Astrocyte (in vitro differentiated cells and primary cell): ENCODE measurements around the gene B4GALT5. TPM values are rescaled to one million over a fixed set of nuclear protein-coding genes. Genes with fewer than 3 reads are reported as not detected.

Experiments used
- DNase-seq: peaks from one replicate; pipeline ENCODE4 v3.0.0-alpha.2; 2010; ENCODE audit warnings: low read depth
- FAIRE-seq: peaks from 2 replicates; lab custom pipeline; 2011; peaks lifted over from hg19 to GRCh38; lab: Jason Lieb, UNC
- H2AFZ ChIP-seq: 2 replicates; pipeline ENCODE4 v1.6.0; 2012; ENCODE audit warnings: low read depth, low read length, inconsistent platforms
- H3K27ac ChIP-seq: 2 replicates; pipeline ENCODE4 v1.5.1; 2011; ENCODE audit warnings: low read depth, low read length, inconsistent platforms
- H3K27me3 ChIP-seq: 2 replicates; pipeline ENCODE4 v1.6.0; 2011; ENCODE audit warnings: low read length, inconsistent platforms; ENCODE audit not compliant: insufficient read depth
- H3K36me3 ChIP-seq: 2 replicates; pipeline ENCODE4 v1.5.1; 2011; ENCODE audit warnings: low read length, inconsistent platforms; ENCODE audit not compliant: insufficient read depth
- H3K4me1 ChIP-seq: 2 replicates; pipeline ENCODE4 v1.5.1; 2011; ENCODE audit warnings: low read length, inconsistent platforms; ENCODE audit not compliant: insufficient read depth
- H3K4me2 ChIP-seq: 2 replicates; pipeline ENCODE4 v1.6.0; 2012; ENCODE audit warnings: low read length, inconsistent platforms
- H3K4me3 ChIP-seq: 2 replicates; pipeline ENCODE4 v1.5.1; 2011; ENCODE audit warnings: low read depth, mild to moderate bottlenecking, low read length, inconsistent platforms; ENCODE audit not compliant: insufficient read depth
- H3K79me2 ChIP-seq: 2 replicates; pipeline ENCODE4 v1.6.0; 2012; ENCODE audit warnings: mild to moderate bottlenecking, low read length, inconsistent platforms; ENCODE audit not compliant: insufficient read depth
- H3K9ac ChIP-seq: 2 replicates; pipeline ENCODE4 v1.6.0; 2012; ENCODE audit warnings: mild to moderate bottlenecking, low read length, inconsistent platforms
- H3K9me3 ChIP-seq: 2 replicates; pipeline ENCODE4 v1.5.1; 2012; ENCODE audit warnings: low read depth, mild to moderate bottlenecking, low read length, inconsistent platforms; ENCODE audit not compliant: insufficient read depth
- H4K20me1 ChIP-seq: 2 replicates; pipeline ENCODE4 v1.6.0; 2012; ENCODE audit warnings: low read length, inconsistent platforms; ENCODE audit not compliant: insufficient read depth
- H3K27ac Mint-ChIP-seq: one replicate; pipeline ENCODE4 v1.8.0; 2021; ENCODE audit warnings: mild to moderate bottlenecking, mixed read lengths; ENCODE audit not compliant: unreplicated experiment
- H3K27me3 Mint-ChIP-seq: one replicate; pipeline ENCODE4 v1.8.0; 2021; ENCODE audit warnings: low read depth, mixed read lengths; ENCODE audit not compliant: unreplicated experiment
- H3K36me3 Mint-ChIP-seq: one replicate; pipeline ENCODE4 v1.8.0; 2021; ENCODE audit warnings: low read depth, mixed read lengths; ENCODE audit not compliant: unreplicated experiment
- H3K4me1 Mint-ChIP-seq: one replicate; pipeline ENCODE4 v1.8.0; 2021; ENCODE audit warnings: low read depth, mixed read lengths; ENCODE audit not compliant: unreplicated experiment
- H3K4me3 Mint-ChIP-seq: one replicate; pipeline ENCODE4 v1.8.0; 2021; ENCODE audit warnings: mild to moderate bottlenecking, moderate library complexity, mixed read lengths; ENCODE audit not compliant: unreplicated experiment
- H3K9me3 Mint-ChIP-seq: one replicate; pipeline ENCODE4 v1.8.0; 2021; ENCODE audit warnings: mild to moderate bottlenecking, mixed read lengths; ENCODE audit not compliant: unreplicated experiment
- CTCF ChIP-seq: IDR thresholded peaks from 2 replicates; pipeline ENCODE4 v1.5.1; 2011; ENCODE audit warnings: low read depth, mild to moderate bottlenecking, inconsistent platforms, low read length, moderate library complexity; ENCODE audit not compliant: insufficient read depth
- EZH2 ChIP-seq: IDR thresholded peaks from 2 replicates; pipeline ENCODE4 v1.6.1; 2012; ENCODE audit warnings: mild to moderate bottlenecking, low read length, inconsistent platforms; ENCODE audit not compliant: insufficient read depth
- total RNA-seq: library from RNA; stranded (reverse); gene quantifications from 2 replicates; pipeline ENCODE4 v1.2.1, GENCODE V29; 2021

The B4GALT5 gene
- total RNA-seq, 1 donor from 2014 or later, result 41.9 TPM

- peak overlapping the region; percentile 20 for H3K4me3 Mint-ChIP-seq
- no peaks in the 10 kb centered on the region for H3K27me3 ChIP-seq
- peaks cover 50% of the 10 kb centered on the region for H4K20me1 ChIP-seq
- peak overlapping the region; percentile 95 for H3K27ac Mint-ChIP-seq
- H3K79me2 ChIP-seq, result peaks cover 99% of the 10 kb centered on the region
- H3K9ac ChIP-seq, result no peak overlapping the region
- DNase-seq (peak; percentile 81), FAIRE-seq (no peak)
- H3K27me3 Mint-ChIP-seq, result no peaks in the 10 kb centered on the region
- no peaks in the 10 kb centered on the region for H3K36me3 ChIP-seq
- no peaks in the 10 kb centered on the region for H3K9me3 Mint-ChIP-seq
- peaks cover 49% of the 10 kb centered on the region for H3K4me1 Mint-ChIP-seq
- H3K4me3 ChIP-seq, result no peak overlapping the region
- H2AFZ ChIP-seq, result no peak overlapping the region
- TF ChIP-seq CTCF (no peak), EZH2 (no peak)
- H3K36me3 Mint-ChIP-seq, result no peaks in the 10 kb centered on the region
- peaks cover 46% of the 10 kb centered on the region for H3K4me1 ChIP-seq
- no peaks in the 10 kb centered on the region for H3K9me3 ChIP-seq
- H3K27ac ChIP-seq, result peak overlapping the region; percentile 39
- peak overlapping the region; percentile 27 for H3K4me2 ChIP-seq
Measured at GRCh38 chr20:49699200-49699992, 14.3 kb downstream of the B4GALT5 start.

GRCh38 chr20:49698477-49698876 lies 15.2 kb downstream of the B4GALT5 start:
- Mint-ChIP-seq H3K4me3 (peak overlapping the region; percentile 10), H3K36me3 (no peaks in the 10 kb centered on the region), H3K4me1 (peaks cover 53% of the 10 kb centered on the region), H3K27me3 (no peaks in the 10 kb centered on the region), H3K27ac (peak overlapping the region; percentile 81), H3K9me3 (no peaks in the 10 kb centered on the region)
- H3K9ac ChIP-seq, result no peak overlapping the region
- no peaks in the 10 kb centered on the region for H3K27me3 ChIP-seq
- H2AFZ ChIP-seq, result no peak overlapping the region
- H3K9me3 ChIP-seq, result no peaks in the 10 kb centered on the region
- H3K4me3 ChIP-seq, result no peak overlapping the region
- peaks cover 60% of the 10 kb centered on the region for H4K20me1 ChIP-seq
- peaks cover 46% of the 10 kb centered on the region for H3K4me1 ChIP-seq
- FAIRE-seq (no peak), DNase-seq (no peak)
- H3K27ac ChIP-seq, result no peak overlapping the region
- TF ChIP-seq EZH2 (no peak), CTCF (no peak)
- no peaks in the 10 kb centered on the region for H3K36me3 ChIP-seq
- H3K79me2 ChIP-seq, result peaks cover 99% of the 10 kb centered on the region
- H3K4me2 ChIP-seq, result no peak overlapping the region

GRCh38 chr20:49697071-49697470 lies 16.6 kb downstream of the B4GALT5 start:
- H3K4me1 Mint-ChIP-seq, result peaks cover 54% of the 10 kb centered on the region
- H3K27ac Mint-ChIP-seq, result no peak overlapping the region

More at GRCh38 chr20:49697071-49697470, 16.6 kb downstream of the B4GALT5 start:
- no peak for FAIRE-seq
- Mint-ChIP-seq H3K27me3 (no peaks in the 10 kb centered on the region), H3K4me3 (no peak overlapping the region), H3K36me3 (no peaks in the 10 kb centered on the region), H3K9me3 (no peaks in the 10 kb centered on the region)
- peaks cover 72% of the 10 kb centered on the region for H4K20me1 ChIP-seq
- no peaks in the 10 kb centered on the region for H3K36me3 ChIP-seq
- no peak overlapping the region for H2AFZ ChIP-seq
- no peak for DNase-seq
- no peaks in the 10 kb centered on the region for H3K9me3 ChIP-seq
- no peak overlapping the region for H3K4me2 ChIP-seq
- H3K9ac ChIP-seq, result no peak overlapping the region
- peaks cover 100% of the 10 kb centered on the region for H3K79me2 ChIP-seq
- H3K27me3 ChIP-seq, result no peaks in the 10 kb centered on the region
- no peak overlapping the region for H3K27ac ChIP-seq
- TF ChIP-seq CTCF, result no peak
- no peak for TF ChIP-seq EZH2
- H3K4me3 ChIP-seq, result no peak overlapping the region
- peaks cover 46% of the 10 kb centered on the region for H3K4me1 ChIP-seq
